LNCAP (cell line): ENCODE results near the gene STIMATE.
A peak's percentile ranks its signal among the peaks of the same experiment; 100 is the strongest.

Source experiments
- CTCF ChIP-seq: fragments of 450-650 bp; IDR thresholded peaks from 2 replicates; pipeline ENCODE4 v1.5.1; 2017; ENCODE audit warnings: mild to moderate bottlenecking

Gene STIMATE

GRCh38 chr3:52897130-52898122, at the start of gene STIMATE:
STIMATE (minus strand) TSS chr3:52897548; CDS start chr3:52897450, 98 bp downstream.
- no peak for TF ChIP-seq CTCF

- TF ChIP-seq CTCF: no peak
Observed at GRCh38 chr3:52939600-52939999, 42.3 kb upstream of the STIMATE start.

- TF ChIP-seq CTCF: peak; percentile 79
Observed at GRCh38 chr3:52934630-52935530, 37.5 kb upstream of the STIMATE start.

- TF ChIP-seq CTCF: no peak
Observed at GRCh38 chr3:52931889-52932288, 34.5 kb upstream of the STIMATE start.

- no peak for TF ChIP-seq CTCF
Observed at GRCh38 chr3:52931328-52931727, 34.0 kb upstream of the STIMATE start.

GRCh38 chr3:52930748-52931147, 33.4 kb upstream of the STIMATE start:
- no peak for TF ChIP-seq CTCF

GRCh38 chr3:52926554-52926953, 29.2 kb upstream of the STIMATE start:
- no peak for TF ChIP-seq CTCF
